ENCODE data around the gene BDKRB2.

The BDKRB2 gene

GRCh38 chr14:96191841-96192462 is 12.7 kb upstream of the BDKRB2 start:
- no peak overlapping the region for H3K4me2 ChIP-seq (ENCODE audit: insufficient read depth, low read length)
- no peaks in the 10 kb centered on the region for H3K79me2 ChIP-seq (ENCODE audit: insufficient read depth, low read length)
- H3K4me3 ChIP-seq (ENCODE audit: low read depth in 1 of 2, low read length in 2 of 2) = no peak overlapping the region
- ATAC-seq (ENCODE audit: insufficient read depth, low read depth) = no peak
- TF ChIP-seq CTCF (IDR thresholded peaks at IDR 0.05; ENCODE audit: borderline replicate concordance, extremely low read depth, low read length, poor library complexity, severe bottlenecking) (no peak), EZH2 (IDR thresholded peaks at IDR 0.05; ENCODE audit: borderline replicate concordance, low read depth, low read length, severe bottlenecking) (no peak)
- H3K27ac ChIP-seq (ENCODE audit: low read length) = no peak overlapping the region
- H3K9me3 ChIP-seq (ENCODE audit: insufficient read depth, low read length, severe bottlenecking) = no peaks in the 10 kb centered on the region
- no peak overlapping the region for H2AFZ ChIP-seq (ENCODE audit: low read depth, low read length)
- H3K9ac ChIP-seq (ENCODE audit: low read depth, low read length) = no peak overlapping the region
- peaks cover 2% of the 10 kb centered on the region; the same call in 1 of the 2 replicates for H4K20me1 ChIP-seq (ENCODE audit: insufficient read depth, low read length)
- H3K27me3 ChIP-seq (ENCODE audit: insufficient read depth, low read length, poor library complexity) = peaks cover 4% of the 10 kb centered on the region
- H3K4me1 ChIP-seq (ENCODE audit: insufficient read depth, low read length) = no peaks in the 10 kb centered on the region
- no peak for DNase-seq
- H3K36me3 ChIP-seq (ENCODE audit: insufficient read depth, low read length) = no peaks in the 10 kb centered on the region

- H3K79me2 ChIP-seq (ENCODE audit: insufficient read depth, low read length) = no peaks in the 10 kb centered on the region
- H3K9me3 ChIP-seq (ENCODE audit: insufficient read depth, low read length, severe bottlenecking) = no peaks in the 10 kb centered on the region
- H2AFZ ChIP-seq (ENCODE audit: low read depth, low read length) = no peak overlapping the region
- DNase-seq (no peak), ATAC-seq (ENCODE audit: insufficient read depth, low read depth) (no peak)
- H3K27ac ChIP-seq (ENCODE audit: low read length) = no peak overlapping the region
- H3K36me3 ChIP-seq (ENCODE audit: insufficient read depth, low read length) = no peaks in the 10 kb centered on the region
- H3K4me1 ChIP-seq (ENCODE audit: insufficient read depth, low read length) = no peaks in the 10 kb centered on the region
- no peak overlapping the region for H3K4me2 ChIP-seq (ENCODE audit: insufficient read depth, low read length)
- H3K27me3 ChIP-seq (ENCODE audit: insufficient read depth, low read length, poor library complexity) = no peaks in the 10 kb centered on the region
- no peak overlapping the region for H3K9ac ChIP-seq (ENCODE audit: low read depth, low read length)
- peaks cover 2% of the 10 kb centered on the region; the same call in 1 of the 2 replicates for H4K20me1 ChIP-seq (ENCODE audit: insufficient read depth, low read length)
- no peak overlapping the region for H3K4me3 ChIP-seq (ENCODE audit: low read depth in 1 of 2, low read length in 2 of 2)
- TF ChIP-seq EZH2 (IDR thresholded peaks at IDR 0.05; ENCODE audit: borderline replicate concordance, low read depth, low read length, severe bottlenecking) (no peak), CTCF (IDR thresholded peaks at IDR 0.05; ENCODE audit: borderline replicate concordance, extremely low read depth, low read length, poor library complexity, severe bottlenecking) (no peak)
Measured at GRCh38 chr14:96192975-96193805, 11.4 kb upstream of the BDKRB2 start.

- Histone ChIP-seq H2AFZ (ENCODE audit: low read depth, low read length) (no peak overlapping the region), H4K20me1 (ENCODE audit: insufficient read depth, low read length) (peaks cover 2% of the 10 kb centered on the region; the same call in 1 of the 2 replicates), H3K4me2 (ENCODE audit: insufficient read depth, low read length) (no peak overlapping the region), H3K27me3 (ENCODE audit: insufficient read depth, low read length, poor library complexity) (no peaks in the 10 kb centered on the region), H3K27ac (ENCODE audit: low read length) (no peak overlapping the region), H3K4me1 (ENCODE audit: insufficient read depth, low read length) (no peaks in the 10 kb centered on the region; the same call in 1 of the 2 replicates), H3K36me3 (ENCODE audit: insufficient read depth, low read length) (no peaks in the 10 kb centered on the region), H3K9ac (ENCODE audit: low read depth, low read length) (no peak overlapping the region), H3K9me3 (ENCODE audit: insufficient read depth, low read length, severe bottlenecking) (no peaks in the 10 kb centered on the region), H3K4me3 (ENCODE audit: low read depth in 1 of 2, low read length in 2 of 2) (no peak overlapping the region), H3K79me2 (ENCODE audit: insufficient read depth, low read length) (no peaks in the 10 kb centered on the region)
- ATAC-seq (ENCODE audit: insufficient read depth, low read depth) (no peak), DNase-seq (no peak)
- TF ChIP-seq CTCF (IDR thresholded peaks at IDR 0.05; ENCODE audit: borderline replicate concordance, extremely low read depth, low read length, poor library complexity, severe bottlenecking) (no peak), EZH2 (IDR thresholded peaks at IDR 0.05; ENCODE audit: borderline replicate concordance, low read depth, low read length, severe bottlenecking) (no peak)
Measured at GRCh38 chr14:96194262-96194656, 10.4 kb upstream of the BDKRB2 start.
